Stimulated activated CD8-positive, alpha-beta memory T cell treated with anti-CD3 and anti-CD28 coated beads, Interleukin-4, amount 100 ng/mL, for 48 hours (primary cell): ENCODE data around the gene UBE2J1.
"Not testable (repeated sequence)": the region's sequence is repeated elsewhere in the genome, so short reads cannot be mapped to it uniquely, and the experiment has no call there.

ENCODE experiments used
- DNase-seq: peaks from one replicate; pipeline ENCODE4 v3.0.0-alpha.2; 2020

UBE2J1 gene

DNA sequence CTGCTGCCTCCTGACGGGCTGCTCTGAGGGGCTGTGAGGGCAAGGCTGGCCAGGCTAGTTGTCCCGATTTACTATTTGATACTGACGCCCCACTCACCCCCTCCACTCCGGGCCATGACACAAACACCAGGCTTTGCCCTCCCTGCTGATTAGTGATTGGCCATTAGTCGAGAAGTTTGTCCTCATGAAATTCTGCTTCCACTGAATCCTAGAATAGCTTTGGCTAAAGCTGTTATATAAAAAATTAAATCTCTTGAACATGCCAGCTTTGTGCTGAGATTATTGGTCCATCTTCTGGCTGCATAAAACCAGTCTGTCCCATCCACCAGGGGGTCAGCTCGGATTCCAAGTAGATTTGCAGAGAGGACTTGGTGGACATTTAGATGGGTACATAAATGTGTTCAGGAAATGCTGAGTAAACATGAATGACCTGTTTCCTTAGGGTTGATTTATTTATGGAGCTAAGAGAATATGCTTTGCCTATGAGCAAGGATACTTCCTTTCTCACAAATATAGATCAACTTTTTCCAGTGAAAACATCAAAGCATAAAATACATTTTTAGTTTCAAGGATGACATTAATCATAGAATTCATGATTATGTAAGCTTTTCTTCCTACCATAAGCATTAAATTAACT is 37.2 kb downstream of the UBE2J1 start, which contains the start of gene GABRR2:
Gene GABRR2, minus strand, starts transcription at position 51 of the 637 bp plus-strand sequence. CDS start 134 bp downstream, outside the sequence.
- no peak for DNase-seq

DNA sequence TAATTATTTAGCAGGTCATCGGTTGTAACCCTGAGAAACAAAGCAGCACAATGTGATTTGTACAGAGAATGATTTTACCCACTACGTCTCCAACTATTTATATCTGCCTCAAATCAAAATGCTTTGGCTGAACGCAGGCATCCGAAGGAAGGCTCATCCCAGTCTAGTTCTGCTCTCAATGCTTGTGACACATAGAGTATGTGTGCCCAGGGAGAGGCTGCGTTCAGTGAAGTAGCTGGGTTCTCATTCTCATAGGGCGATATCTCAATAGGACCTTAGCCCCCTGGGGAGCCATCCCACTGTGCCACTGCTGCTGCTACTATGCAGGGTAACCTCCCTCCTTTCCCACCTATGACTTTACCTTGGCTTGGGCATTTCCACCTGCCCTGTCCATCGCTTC is 37.8 kb downstream of the UBE2J1 start:
- no peak for DNase-seq

DNA sequence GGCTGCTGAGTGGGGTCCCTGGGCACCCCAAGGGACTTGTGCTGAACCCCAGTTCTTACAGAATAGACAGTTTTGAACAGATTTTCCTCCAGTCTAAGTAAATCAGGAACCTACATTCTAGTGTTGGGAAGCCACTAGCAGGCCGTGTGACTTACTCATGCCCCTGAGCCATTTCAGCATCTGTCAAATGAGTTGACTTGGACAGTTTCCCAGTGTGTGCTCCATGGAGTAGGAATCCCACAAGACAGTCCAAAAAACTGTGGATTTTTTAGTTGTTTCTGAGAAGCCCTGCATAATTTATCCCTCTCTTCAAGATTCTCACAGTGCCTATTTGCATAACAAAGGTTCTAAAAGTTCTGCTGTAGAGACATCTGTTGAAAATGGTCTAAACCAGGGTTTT is 39.5 kb downstream of the UBE2J1 start:
- no peak for DNase-seq

DNA sequence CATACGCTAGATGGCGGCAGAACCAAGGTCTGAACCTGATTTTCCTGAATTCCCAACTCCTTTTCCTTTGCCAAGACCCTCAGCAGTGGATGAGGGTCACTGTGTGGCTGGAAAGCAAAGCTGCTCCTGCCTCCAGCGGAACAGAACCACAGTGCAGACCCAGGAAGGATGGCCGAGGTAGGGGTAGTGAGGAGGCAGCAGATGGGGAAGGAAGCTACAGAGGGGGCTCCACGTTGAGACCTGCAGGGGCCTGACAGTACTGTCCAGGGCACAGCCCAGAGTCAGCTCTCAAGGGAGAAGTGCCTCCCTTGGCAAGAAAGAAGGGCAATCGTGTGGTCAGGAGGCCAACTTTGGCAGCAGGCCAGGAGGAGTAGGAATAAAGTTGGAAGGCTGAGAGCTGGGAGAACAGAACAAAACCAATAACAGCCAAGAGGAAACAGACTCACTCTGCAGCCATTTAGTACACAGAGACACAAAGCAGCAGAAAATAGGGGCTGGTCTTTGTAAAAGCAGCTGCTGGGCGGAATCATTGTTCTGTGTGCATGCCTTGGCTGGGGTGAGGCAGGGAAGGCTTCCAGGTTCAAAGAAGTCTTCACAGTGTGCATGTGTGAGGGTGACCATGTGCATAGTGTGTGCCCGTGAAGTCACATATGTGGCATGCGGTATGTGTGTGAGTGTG is 40.5 kb downstream of the UBE2J1 start:
- no peak for DNase-seq

DNA sequence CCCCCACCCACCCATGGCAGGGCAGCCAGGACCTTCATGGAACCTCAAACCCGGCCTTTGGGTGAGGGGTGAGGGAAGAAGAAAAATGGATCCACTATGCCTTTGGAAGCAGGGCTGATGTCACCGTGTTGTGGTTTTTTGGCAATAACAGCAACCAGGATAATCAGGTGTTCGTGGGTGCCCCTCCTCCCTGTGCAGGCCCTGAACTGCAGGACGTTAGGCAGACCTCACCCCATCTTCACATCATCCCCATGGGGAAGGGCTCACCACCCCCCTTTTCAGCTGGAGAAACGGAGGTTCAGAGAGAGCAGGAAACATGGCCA is 41.0 kb downstream of the UBE2J1 start:
- DNase-seq: no peak

DNA sequence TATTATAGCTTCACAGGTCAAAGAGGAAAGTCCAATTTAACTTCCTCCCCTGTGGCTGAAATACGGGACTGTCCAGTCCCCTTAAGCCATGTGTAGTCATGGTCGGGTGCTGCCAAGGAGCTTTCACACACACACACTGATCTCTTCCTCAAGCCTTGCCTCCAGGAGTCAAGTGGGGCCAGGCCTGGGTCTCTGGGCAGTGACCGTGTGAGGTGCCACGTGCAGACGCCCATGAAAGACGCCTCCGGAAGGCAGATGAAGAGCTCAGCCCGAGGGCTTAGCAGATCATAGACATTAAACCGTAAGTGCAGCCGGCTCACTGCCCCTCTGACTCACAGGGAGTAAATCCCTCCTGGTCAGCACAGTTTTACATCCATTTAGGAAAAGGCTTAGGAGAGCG is 41.6 kb downstream of the UBE2J1 start:
- no peak for DNase-seq

DNA sequence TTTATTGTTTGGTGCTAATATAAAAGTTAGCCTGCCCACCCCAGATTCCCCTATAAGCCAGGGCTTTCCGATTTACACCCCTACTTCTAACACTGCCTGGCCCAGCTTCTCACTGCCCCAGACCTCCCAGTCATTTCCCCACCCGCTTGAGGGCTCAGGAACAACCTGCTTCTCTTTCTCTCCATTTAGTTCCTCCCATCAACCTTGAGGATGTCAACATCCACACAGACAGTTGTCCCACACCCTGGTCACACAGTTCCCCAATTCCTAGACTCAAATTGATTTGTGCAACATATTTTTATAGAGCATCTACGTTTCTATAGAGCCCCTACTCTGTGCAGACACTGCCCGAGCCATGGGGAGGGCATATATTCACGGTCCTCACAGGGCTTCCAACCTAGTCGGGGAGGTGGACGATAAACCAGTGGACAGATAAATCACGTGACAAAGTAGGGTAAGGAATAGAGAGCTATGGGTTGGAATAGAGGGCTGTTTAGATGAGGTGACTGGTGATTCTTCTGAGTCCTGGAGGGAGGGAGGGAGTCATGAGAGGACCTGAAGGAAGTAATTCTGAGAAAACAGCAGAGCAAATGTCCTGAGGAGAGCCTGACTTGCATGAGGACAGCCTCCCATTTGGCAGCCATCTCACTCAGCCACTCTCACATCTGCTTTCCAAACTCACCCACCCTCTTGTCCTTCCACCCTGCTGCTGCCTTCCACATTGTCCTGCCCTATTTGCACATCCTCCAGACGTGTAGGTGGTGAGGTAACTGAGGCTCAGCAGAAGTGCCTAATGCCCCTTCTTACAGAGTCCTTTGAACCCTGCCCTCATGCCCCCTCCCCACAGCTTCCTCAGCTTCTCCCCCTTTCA is 43.8 kb downstream of the UBE2J1 start:
- DNase-seq: no peak

DNA sequence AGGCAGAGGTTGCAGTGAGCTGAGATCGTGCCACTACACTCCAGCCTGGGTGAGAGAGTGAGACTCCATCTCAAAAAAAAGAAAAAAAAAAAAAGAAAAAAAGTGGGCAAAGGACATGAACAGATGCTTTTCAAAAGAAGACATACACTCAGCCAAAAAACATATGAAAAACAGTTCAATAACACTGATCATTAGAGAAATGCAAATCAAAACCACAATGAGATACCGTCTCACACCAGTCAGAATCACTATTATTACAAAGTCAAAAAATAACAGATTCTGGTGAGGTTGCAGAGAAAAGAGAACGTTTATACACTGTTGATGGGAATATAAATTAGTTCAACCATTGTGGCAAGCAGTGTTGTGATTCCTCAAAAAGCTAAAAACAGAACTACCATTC is 48.0 kb downstream of the UBE2J1 start:
- DNase-seq: not testable (repeated sequence)

DNA sequence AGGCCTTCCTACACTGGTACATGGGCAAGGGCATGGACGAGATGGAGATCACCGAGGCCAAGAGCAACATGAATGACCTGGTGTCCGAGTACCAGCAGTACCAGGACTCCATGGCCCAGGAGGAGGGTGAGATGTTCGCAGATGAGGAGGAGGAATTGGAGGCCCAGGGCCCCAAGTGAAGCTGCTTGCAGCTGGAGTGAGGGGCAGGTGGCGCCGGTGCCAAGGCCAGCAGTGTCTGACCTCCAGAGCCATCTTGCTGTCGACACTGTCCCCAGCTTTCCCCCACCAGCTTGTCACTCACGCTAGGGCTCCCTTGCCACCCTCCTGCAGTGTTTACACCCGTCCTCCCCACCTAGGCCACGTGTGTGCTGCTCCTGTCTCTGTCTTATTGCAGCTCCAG is 49.6 kb downstream of the UBE2J1 start:
- DNase-seq: no peak

DNA sequence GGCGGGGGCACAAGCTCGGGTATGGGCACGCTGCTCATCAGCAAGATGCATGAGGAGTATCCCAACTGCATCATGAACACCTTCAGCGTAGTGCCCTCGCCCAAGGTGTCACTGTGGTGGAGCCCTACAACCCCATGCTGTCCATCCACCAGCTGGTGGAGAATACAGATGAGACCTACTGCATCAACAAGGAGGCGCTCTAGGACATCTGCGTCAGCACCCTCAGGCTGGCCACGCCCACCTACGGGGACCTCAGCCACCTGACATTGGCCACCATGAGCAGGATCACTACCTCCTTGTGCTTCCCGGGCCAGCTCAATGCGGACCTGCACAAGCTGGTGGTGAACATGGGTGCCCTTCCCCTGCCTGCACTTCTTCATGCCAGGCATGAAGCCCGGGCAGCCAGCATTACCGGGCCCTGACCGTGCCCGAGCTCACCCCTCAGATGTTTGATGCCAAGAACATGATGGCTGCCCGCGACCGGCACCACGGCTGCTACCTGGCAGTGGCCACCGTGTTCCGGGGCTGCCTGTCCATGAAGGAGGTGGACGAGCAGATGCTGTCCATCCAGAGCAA is 50.2 kb downstream of the UBE2J1 start:
- DNase-seq: no peak

DNA sequence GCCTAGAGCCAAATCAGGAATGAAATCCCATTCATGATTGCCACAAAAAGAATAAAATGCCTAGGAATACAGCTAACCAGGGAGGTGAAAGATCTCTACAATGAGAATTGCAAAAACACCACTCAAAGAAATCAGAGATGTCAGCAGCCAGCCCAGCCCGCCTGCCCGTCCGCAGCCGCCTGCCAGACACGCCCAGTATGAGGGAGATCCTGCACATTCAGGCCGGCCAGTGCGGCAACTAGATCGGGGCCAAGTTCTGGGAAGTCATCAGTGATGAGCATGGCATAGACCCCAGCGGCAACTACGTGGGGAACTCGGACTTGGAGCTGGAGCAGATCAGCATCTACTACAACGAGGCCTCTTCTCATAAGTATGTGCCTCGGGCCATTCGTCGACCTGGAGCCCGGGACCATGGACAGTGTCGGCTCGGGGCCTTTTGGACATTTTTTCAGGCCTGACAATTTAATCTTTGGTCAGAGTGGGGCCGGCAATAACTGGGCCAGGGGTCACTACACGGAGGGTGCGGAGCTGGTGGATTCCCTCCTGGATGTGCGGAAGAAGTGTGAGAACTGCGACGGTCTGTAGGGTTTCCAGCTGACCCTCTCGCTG is 50.8 kb downstream of the UBE2J1 start:
- DNase-seq: no peak

DNA sequence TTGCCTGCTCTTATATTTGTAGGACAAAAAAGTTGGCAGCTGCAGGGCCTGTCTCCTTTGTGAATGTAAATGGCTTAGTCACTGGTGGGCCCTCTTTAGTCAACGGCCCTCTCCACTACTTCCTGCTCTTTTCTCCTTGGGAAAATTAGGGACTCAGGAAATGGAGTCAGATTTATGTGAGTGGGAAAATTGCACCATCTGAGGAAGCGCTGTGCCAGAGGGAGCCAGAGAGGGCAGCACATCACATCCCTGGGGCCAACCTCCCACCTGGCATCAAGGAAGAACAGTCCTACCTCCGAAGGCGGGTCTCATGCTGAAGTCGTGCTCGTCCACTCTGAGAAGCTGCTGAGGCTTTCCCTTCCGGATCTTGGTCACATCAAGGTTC is 53.1 kb downstream of the UBE2J1 start:
- DNase-seq: no peak

DNA sequence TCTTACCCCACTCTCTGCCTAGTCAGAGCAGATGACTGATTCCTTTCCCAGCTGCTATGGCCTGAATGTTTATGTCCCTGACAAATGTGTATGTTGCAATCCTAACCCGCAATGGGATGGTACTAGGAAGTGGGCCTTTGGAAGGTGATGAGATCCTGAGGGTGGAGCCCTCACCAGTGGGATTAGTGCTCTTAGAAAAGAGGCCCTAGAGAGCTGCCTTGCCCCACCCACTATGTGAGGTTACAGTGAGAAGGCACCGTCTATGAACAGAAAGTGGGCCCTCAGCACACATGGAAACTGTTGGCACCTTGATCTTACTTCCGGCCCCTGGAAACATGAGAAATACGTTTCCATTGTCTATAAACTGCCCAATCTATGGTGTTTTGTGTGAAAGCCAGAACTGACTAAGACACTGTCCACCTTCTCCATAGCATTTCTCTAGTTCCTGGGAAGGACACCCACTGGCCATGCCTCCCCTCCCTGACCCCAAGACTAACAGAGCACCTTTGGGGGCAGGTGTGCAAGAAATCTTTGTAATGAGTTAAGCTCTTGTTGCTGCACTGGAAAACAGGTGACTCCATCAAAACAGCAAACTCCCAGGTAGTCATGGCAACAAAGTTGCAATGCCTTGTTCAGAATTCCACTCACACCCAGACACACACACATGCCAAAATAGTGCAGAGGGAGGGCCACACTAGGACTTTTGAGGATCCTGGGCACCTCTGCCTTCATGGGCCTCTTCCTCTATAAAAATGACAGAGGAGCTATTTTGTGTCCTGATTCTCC is 53.6 kb downstream of the UBE2J1 start:
- DNase-seq: peak; percentile 48

DNA sequence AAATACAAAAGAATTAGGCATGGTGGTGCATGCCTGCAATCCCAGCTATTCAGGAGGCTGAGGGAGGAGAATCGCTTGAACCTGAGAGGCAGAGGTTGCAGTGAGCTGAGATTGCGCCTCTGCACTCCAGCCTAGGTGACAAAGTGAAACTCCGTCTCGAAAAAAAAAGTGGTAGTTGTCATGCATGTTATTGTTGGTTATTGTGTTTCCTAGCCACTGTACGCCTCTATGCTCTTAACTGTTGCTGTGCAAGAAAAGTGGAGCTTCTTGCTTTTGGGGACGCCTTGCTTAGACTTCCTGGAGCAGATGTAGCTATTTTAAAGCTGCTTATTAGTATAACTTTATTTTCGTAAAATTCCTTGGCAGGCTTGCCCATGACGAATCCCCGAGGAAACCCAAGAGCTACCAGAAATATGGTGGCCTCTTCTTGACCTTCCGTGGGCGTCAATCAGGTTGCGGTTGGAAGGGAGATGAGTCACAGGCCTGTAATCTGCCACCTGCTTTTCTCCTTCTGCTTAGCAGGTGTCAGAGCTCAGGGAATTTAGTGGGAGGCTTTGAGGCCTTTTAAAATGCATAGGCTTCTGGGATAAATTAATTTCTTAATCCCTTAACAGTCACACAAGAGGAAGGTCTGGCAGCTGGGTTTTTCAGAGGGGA is 54.7 kb downstream of the UBE2J1 start:
- peak; percentile 64 for DNase-seq

DNA sequence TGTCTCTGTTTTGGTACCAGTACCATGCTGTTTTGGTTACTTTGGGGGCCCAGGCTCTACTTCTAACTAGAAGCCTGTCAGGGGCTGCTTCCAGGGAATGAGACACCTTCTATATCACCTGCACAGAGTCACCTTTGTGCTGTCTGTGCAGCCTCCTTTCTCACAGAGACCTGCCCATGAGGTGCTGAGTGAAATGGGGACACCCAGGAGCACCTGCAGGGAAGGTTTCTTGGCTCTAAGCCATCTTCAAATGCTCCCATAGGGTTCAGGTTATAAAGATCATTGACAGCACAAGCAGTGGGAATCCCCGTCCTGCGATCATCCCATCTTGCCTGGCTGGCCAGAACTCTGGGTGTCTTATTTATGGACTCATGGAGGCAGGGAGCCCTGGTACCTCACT is 56.5 kb downstream of the UBE2J1 start:
- DNase-seq: no peak

DNA sequence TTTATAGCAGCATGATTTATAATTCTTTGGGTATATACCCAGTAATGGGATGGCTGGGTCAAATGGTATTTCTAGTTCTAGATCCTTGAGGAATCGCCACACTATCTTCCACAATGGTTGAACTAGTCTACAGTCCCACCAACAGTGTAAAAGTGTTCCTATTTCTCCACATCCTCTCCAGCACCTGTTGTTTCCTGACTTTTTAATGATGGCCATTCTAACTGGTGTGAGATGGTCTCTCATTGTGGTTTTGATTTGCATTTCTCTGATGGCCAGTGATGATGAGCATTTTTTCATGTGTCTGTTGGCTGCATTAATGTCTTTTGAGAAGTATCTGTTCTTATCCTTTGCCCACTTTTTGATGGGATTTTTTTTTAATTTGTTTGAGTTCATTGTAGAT is 57.4 kb downstream of the UBE2J1 start:
- DNase-seq: not testable (repeated sequence)

DNA sequence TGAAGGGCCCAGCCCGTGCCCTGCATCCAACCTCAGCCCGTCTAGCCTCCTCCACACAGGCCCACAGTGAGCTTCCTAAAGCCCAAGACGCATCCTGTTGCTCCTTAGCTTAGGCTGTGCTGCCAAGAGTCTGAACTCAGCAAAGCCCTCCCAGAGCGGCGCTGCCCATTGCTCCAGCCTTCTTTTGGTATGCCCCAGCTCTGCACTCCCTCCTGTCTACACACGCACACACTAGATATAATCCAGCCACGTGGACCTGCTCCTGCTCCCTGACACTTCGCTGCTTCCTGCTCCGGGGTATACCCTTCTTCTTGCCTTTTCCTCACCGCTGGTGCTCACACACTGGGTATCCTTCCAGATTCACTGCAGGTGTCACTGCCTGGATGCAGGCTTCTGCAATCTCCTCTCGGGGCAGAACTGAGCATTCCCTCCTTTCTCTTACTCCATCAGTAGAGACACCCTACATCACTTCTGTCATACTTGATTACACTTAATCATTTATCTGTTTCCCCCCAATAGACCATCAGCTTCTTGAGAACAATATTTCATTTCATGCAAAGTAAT is 61.2 kb downstream of the UBE2J1 start:
- no peak for DNase-seq

DNA sequence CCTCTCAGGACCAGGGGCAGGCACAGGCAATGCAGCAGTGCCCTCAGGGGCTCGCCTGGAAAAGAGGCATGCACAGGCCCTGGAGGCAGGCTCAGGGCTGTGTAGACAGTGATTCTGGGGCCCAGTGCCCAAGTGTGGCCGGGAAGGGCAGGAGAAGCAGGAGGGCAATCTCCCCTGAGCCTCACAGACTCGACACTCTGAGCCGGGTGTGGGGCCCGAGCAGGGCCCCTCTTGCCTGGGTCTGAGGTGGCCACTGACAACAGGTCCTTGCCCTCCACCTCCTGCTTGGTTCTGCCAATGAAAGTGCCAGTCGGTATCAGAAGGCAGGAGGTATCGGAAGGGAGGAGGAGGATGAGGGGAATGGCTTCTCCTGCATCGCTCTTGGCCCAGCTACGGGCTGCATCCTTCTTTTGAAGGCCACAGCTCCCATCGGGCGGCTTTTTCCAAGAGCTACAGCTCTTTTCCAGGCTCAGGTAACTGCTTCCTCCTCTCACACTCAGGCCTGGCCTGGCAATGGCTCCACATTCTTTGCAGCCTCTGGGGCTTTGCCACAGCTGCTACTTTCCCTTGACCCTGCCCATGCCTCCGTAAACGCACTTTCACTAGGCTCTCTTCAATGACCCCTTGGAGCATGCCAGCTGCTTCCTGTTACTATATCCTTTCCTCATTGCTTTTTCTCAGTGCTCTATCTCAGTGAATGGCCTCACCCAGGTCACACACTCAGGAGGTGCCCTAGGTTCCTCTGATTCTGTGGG is 61.9 kb downstream of the UBE2J1 start:
- no peak for DNase-seq

DNA sequence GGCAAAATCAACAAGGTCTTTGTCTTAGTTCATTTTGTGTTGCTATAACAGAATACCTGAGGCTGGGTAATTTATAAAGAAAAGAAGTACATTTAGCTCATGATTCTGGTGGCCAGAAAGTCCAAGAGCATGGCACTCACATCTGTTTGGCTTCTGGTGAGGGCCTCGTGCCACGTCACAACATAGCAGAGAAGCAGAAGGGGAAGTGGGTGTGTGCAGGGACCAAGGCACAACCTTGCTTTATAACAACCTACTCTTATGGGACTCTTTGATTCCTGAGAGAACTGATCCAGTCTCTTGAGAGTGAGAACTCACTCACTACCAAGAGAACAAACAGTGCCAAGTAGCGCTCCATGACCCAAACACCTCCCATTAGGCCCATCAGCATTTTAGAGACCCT is 62.8 kb downstream of the UBE2J1 start:
- DNase-seq: no peak

DNA sequence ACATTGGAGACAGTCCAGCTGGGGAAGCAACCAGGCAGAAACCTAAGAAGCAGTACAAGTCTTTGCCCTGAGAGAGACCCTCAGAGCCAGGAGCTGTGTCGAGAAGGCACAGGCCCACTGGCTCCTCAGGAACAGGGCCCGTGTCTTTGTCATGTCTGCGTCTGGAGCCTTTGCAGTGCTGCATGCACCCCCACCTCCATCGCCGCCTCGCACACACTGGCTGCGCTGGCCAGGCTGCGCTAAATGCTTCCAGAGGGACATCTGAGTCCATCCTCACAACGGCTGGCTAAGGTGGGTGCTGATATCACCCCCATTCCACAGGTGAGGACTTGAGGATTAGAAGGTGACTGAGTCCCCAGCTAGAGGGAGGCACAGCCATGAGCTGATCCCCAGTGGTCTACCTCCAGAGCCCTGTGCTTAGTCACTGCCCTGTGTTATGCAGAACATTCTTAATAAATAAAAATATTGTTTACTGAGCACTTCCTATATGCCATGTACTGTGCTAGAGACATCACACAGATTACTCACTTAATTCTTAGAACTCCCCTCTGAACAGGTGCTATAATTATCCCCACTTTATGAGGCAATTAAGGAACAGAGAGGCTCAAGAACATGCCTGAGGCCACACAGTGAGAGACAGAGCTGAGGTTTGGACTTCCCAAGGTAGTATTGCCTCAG is 65.0 kb downstream of the UBE2J1 start:
- no peak for DNase-seq
